RWPE1 (cell line): Measurements from ENCODE around the gene TUBA1B.

Source experiments
- CTCF ChIA-PET: fragments of 350-600 bp; sonication (Branson Sonifier 250); formaldehyde crosslinking; extraction: SDS; loops from one replicate; lab custom pipeline; 2021; lab: Yijun Ruan, JAX
- POLR2A ChIA-PET: fragments of 400-600 bp; formaldehyde crosslinking; extraction: SDS; loops from one replicate; lab custom pipeline; 2020; ENCODE audit warnings: antibody characterized with exemption; ENCODE audit not compliant: low non-redundant PET; lab: Yijun Ruan, JAX
- DNase-seq: peaks from one replicate; pipeline ENCODE4 v3.0.0; 2012; ENCODE audit warnings: low spot score
- H3K27ac ChIP-seq: fragments of 450-650 bp; 2 replicates; pipeline ENCODE4 v1.5.1; 2017
- TF ChIP-seq, protein P1 (sequence below): fragments of 450-650 bp; conservative IDR thresholded peaks from 2 replicates; pipeline ENCODE4 v1.5.1; 2017; ENCODE audit warnings: low read depth, mild to moderate bottlenecking

Gene TUBA1B

DNA sequence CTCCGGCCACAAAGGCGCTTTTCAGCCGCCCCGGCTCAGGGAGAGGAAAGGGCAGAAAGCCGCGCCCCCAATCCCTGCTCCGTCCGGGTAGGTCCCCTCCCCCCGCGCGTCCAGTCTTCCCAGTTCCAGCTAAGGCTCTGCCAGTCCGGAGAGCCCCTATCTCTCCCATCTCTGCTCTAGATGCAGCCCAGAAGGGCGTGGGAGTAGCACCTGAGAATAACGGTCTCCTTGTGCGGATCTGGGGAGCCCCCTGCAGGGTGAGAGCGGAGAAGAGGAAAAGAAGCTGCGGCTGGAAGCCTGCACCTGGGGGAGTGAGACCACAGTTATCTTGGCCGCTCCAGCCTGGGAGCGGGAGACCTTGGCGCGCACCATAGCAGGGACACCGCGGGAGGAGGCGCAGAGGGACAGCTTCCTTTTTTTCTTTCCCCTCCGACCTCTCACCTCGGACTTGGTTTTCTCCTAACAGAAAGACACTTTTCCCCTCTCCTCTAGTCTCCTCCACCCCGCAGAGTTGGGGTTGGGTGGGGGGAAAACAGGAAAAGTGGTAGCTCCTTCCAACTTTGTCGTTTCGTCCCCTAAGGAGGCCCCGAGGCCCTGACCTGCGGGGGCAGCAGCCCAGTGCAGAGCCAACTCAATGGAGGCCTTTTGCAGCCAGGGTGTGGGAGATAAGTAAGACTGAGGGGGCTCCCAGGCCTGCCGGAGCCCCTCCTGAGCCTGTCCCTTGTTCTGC, 38.9 kb downstream of the TUBA1B start:
- peak; percentile 57 for DNase-seq
- POLR2A ChIA-PET: no interaction called here
- CTCF ChIA-PET: interaction anchor here (0.6 to 1.5 kb wide), 9 partner anchors 8 to 74 kb away, joined by 3 to 7 read pairs (median 4); partner anchors contain the start of gene LMBR1L
- TF ChIP-seq, protein P1, sequence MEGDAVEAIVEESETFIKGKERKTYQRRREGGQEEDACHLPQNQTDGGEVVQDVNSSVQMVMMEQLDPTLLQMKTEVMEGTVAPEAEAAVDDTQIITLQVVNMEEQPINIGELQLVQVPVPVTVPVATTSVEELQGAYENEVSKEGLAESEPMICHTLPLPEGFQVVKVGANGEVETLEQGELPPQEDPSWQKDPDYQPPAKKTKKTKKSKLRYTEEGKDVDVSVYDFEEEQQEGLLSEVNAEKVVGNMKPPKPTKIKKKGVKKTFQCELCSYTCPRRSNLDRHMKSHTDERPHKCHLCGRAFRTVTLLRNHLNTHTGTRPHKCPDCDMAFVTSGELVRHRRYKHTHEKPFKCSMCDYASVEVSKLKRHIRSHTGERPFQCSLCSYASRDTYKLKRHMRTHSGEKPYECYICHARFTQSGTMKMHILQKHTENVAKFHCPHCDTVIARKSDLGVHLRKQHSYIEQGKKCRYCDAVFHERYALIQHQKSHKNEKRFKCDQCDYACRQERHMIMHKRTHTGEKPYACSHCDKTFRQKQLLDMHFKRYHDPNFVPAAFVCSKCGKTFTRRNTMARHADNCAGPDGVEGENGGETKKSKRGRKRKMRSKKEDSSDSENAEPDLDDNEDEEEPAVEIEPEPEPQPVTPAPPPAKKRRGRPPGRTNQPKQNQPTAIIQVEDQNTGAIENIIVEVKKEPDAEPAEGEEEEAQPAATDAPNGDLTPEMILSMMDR: peak; percentile 61
- no peak overlapping the region for H3K27ac ChIP-seq

DNA sequence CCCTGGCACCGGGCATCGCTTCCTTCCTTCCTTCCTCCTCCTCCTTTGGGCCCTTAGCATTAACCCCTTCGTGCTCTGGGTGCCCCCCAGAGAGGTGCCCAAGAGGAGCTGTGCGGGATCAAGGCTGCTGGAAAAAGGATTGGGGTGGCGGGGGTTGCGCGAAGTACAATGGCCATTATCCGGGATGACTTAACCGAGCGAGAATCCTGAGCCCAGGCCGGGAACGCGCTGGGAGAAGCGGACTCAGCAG, 39.4 kb downstream of the TUBA1B start:
- POLR2A ChIA-PET: no interaction called here
- no peak for DNase-seq
- no peak overlapping the region for H3K27ac ChIP-seq
- CTCF ChIA-PET: interaction anchor here (0.6 to 1.5 kb wide), 8 partner anchors 10 to 74 kb away, joined by 3 to 7 read pairs (median 5); partner anchors contain the start of gene LMBR1L
- TF ChIP-seq, protein P1: no peak

DNA sequence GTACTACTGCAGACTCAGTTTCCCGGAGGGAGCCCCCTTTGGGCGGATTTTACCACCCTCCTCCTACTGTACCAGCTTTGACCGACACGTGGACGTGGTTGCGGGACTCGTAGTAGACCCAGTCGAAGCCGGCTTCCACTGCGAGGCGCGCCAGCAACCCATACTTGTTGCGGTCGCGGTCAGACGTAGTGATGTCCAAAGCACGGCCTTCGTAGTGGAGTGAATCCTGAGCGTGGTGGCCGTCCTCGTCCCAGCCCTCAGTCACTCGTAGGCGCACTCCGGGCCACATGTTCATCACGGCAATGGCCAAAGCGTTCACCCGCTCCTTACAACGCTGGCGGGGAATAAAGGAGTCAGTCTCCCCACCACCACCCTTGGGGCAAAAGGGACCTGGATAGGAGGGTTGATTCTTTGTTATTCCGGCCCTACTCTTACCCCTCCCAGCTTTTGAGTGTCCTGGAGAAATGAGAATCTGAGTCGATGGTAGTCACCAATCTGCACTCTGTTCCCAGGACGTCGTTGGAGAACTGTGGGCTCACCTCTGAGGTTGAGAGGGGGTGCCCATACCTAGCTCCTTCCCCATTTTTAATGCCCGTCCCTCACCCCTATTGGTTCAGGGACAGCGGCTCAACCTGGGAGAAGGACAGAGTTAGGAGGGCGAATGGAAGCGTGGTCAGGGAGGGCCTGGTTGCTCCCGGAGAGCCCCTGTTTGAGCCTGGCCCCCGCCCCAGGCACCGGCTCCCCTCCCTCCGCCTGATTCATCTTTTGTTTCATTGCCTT, 39.9 kb downstream of the TUBA1B start:
- ChIA-PET CTCF (interaction anchor here (0.6 to 1.5 kb wide), 4 partner anchors 10 to 30 kb away, joined by 3 to 7 read pairs (median 4); no protein-coding TSS in a partner anchor), POLR2A (no interaction called here)
- DNase-seq: no peak
- TF ChIP-seq, protein P1: no peak
- H3K27ac ChIP-seq: no peak overlapping the region

DNA sequence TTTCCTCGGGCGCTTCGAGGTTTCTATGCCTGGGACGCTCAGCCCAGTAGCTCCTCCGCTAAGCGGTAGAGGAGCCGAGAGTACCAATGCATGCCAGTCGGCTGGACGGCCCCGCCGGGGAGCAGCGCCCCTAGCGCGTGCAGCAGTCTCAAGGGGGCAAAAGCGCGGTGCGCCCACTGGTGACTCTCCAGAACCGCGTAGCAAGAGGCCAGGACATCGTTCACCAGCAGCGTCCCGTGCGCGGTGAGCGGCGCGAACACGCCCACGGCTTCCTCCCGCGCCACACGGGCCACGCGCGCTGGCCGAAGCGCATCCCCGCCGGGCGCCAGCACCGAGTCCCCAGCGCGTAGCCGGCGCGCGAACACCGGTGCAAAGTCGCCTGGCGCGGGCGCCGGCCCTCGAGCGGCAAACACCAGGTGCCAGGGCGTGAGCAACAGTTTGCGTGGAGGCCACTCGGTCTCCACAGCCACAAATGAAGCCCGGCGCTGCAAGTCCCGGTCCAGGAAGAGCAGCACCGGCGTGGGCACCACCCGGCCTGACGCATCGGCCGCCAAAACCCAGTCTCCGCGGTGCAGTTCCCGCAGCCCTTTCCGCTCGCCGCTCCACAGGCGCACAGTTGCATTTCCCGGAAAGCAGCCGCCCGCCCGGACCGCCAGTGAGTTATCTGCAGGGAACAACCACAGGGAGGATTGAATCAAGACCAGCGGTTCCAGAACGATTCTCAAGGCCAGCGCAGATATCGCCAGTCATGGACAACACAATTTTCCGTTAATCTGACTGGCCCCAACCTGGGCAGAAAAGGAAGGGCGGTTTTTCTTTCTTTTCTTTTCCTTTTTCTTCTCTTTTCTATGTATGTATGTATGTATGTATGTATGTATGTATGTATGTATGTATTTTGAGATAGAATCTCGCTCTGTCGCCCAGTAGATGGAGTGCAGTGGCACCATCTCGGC, 41.1 kb downstream of the TUBA1B start:
- TF ChIP-seq, protein P1: peak; percentile 26
- ChIA-PET POLR2A (no interaction called here), CTCF (interaction anchor here (0.8 to 4.3 kb wide), 6 partner anchors 10 to 145 kb away, joined by 3 to 65 read pairs (median 19); partner anchors contain the start of gene LMBR1L)
- DNase-seq: no peak
- H3K27ac ChIP-seq: no peak overlapping the region

DNA sequence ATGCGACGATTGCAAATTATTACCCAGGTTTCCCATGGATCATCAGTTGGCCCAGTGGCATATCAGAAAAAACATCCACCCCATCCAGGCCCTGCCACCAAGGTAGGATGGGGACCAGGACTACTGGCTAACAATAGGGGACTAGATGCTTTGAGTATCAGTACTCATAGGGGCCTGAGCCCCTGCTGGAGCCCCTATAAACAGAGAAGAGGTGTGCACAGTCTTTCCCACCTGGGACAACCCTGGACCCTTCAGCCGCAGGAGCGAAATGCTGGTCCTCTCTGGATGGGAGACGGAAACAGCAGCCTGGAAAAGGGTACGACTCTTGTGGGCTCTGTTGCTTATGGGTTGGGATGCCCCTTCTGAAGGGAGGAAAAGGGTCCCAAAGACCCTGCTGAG, 42.3 kb downstream of the TUBA1B start:
- no peak for DNase-seq
- ChIA-PET CTCF (interaction anchor here (0.6 to 4.3 kb wide), 24 partner anchors 10 to 1995 kb away, joined by 3 to 65 read pairs (median 5); partner anchors contain the start of gene LMBR1L), POLR2A (interaction anchor here (0.5 kb wide), 1 partner anchor 42 kb away, joined by 3 read pairs; no protein-coding TSS in a partner anchor)
- TF ChIP-seq, protein P1: no peak
- H3K27ac ChIP-seq: no peak overlapping the region
